NCI-H128 (cell line): ENCODE measurements around the gene PITX1.
"Not testable (repeated sequence)": the region's sequence is repeated elsewhere in the genome, so short reads cannot be mapped to it uniquely, and the experiment has no call there.

Experiments used
- DNase-seq: peaks from one replicate; lab custom pipeline; 2025; ENCODE audit not compliant: unreplicated experiment; lab: John Stamatoyannopoulos, UW

PITX1 gene

DNA sequence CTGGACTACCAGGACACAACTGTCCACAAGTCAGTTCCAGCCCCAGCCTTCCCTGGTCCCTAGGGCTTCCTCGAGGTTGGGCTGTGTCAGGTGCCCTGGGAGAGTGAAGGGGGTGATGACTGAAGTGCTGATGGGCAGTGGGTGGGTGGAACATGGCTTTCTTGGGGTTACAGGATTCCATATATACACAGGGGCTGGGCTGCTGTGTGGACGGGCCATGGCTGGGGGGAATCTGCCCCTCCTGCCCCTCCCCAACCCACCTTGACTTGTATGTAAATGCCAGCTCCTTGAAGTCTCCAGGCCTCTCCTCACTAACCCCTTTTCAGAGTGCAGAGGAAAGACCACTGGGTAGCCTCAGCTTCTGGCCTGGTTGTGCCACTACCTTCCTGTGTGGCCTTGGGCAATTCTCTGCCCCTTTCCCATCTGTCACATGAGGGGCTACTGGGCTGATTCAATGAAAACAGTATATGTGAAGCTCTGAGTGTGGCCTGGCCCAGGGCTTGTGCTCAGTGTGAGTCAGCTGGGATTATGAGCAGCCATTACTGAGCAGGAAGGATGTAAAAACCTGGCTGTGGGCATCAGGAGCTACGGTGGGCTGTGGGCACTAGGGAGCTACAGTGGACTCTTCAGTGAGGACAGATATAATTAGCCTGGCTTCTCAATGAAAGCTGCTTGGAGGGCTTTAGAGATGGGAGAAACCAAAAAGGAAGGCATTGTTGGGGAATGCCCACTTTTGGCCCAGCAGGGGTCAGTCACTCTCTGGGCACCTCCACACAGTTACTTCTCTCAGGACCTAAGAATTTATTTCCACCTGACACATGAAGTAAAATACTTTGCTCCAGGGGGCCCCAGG is 23.3 kb downstream of the PITX1 start:
- no peak for DNase-seq

DNA sequence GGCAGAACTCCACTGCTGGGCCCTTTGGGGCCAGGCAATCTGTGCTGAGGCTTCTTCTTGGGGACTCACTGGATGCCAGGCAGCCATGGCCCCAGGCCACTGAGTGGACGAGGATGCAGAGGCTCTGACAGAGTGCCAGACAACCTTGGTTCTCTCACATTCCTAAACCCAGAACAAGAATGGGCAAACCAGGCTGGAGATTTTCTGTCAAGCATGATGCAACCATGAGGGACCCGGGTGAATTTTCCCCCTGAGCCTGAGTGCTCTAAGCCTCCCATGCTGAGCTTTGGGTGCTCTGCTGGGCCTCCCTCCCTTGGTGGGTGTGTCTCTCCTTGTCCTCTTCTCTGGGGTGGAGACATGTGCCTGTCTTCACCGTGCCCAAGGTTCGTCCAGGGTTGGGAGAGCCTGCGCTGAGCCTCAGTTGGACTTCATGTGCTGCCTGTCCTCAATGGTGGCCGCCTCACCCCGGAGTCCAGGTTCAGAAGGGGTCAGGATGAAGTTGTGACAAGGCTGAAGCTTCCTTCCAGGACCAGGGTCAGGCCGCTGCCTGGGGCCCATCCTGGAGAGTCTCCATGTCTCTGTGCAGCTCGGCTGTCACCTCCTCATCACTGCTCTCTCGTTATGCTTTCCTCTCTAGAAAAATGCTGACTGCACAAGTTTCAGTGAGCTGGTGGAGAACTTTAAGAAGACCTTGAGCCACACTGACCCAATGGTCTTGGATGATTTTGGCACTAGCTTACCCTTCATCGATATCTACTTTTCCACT is 24.1 kb downstream of the PITX1 start:
- no peak for DNase-seq

DNA sequence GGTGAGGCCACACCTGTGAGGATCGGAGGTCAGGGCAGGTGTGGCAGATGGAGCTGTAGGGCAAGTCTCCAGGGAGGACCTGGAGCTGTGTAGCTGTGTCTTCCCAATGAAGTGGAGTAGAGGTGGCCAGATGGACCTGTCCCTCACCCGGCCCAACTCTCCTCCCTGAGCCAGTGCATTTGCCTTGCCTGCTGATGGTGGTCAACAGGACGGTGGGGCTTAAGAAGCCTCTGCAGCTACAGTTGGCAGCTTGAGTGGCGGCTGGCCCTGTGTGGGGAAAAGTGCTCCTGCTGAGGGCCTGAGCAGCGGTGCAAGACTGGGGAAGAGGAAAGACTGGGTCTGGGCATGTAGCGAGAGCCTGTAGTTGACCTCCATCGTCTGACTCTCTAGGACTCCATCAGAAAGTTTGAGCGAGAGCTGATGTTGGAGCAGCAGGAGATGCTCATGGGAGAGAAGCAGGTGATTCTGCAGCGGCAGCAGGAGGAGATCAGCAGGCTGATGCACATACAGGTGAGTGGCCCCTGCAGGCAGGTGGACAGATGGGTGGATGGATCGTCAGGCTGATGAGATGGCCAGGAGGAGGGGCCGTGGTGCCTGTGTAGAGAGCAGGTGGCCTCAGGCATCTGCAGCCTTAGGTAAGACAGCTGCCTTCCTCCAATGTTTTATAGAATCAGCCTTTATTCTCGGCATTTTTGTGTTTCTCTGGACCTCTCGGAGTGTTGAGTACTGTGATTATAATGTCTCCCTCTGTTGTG is 24.9 kb downstream of the PITX1 start:
- no peak for DNase-seq

DNA sequence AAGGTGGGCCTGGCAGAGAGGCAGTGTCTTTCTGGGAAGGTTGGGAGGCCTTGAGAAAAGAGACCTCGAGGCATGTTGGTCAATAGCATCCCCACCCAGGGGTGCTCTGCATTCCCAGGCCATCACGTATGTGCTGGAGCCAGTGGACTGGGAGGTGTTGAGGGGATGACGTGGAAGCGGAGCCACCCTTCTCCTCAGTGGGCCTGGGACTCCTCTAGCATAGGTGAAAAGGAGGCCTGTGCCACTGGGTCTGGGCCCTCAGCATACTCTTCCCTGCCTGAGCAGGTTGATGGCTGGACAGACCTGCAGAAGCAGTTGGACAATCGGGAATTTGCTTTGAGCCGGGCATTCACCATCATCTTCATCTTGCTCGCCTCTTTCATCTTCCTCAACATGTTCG is 25.5 kb downstream of the PITX1 start:
- no peak for DNase-seq

DNA sequence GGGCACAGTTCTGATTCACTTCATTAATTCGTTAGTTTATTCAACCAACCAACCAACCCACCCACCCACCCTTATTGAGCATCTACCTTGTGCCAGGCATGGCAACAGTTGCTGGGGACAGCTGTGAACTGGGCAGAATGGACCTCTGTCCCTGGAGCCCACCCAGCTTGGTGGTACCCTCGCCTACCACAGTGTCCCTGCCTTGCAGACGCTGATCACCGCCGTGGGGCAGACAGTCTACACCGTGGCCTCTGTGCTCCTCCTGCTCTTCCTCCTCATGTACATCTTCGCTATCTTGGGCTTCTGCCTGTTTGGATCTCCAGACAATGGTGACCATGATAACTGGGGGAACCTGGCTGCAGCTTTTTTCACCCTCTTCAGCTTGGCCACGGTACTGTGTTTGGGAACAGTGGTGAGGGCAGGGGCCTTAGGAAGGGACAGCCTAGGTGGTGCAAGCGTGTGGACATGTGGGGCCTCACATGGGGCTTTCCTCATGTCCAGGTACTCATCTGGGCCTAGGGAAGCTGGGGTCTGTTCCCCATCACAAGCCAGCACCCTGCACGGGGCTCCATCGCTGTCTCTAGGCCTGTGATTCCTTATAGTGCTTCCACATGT is 26.2 kb downstream of the PITX1 start:
- no peak for DNase-seq

DNA sequence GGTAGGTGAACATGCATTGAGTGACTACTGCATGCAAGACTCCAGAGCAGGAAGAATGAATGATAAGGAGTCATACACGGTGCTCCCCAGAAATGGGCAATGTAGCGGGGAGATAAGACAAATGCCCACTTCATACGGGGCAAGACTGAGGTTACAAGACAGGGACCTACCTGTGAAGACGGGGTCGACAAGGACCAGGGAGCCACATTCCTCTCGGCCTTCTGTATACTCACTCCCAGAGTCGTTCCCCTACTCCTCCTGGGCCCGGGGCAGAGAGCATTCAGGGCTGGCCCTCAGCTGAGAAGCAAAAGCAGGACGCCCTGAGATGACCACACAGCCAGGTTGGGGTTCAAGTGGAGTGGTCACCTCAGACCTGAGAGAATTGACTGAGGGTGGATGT is 26.7 kb downstream of the PITX1 start:
- DNase-seq: no peak

DNA sequence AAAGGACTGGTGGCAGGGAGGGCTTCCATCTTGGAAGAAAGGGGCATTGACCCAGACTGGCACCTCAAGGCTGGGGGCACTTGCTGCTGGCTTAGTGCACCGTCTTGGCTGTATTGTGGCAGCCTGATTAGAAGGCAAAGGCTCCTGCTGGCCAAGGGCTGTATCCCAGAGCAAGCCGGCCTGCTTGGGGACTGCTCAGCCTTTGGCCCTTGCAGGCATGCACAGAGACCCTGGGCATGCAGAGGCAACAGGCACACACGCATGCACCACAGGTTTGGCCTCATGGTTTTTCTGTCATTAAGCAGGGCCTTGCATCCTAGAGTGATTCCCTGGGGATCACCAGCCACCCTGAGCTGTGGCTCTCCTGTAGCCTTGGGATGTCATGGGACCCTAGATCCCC is 29.0 kb downstream of the PITX1 start:
- no peak for DNase-seq

DNA sequence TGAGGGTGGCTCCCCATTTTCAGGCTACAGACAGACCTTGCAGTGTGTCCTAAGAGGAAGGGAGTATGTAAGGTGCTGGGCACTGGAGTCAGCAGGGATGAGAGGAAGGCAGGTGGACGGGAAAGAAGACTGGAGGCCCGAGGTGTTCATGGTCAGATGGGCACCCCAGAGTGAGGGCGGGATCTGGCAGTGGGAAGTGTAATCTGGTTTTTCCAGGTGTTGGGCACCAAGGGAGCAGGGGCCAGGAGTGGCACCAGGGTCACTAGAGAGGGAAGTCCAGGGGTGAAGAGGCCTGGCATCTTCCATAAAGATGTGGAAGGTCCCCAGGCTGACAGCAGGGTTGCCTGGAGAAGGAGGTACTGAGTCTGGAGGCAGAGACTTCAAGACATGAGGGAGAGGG is 29.7 kb downstream of the PITX1 start:
- no peak for DNase-seq

DNA sequence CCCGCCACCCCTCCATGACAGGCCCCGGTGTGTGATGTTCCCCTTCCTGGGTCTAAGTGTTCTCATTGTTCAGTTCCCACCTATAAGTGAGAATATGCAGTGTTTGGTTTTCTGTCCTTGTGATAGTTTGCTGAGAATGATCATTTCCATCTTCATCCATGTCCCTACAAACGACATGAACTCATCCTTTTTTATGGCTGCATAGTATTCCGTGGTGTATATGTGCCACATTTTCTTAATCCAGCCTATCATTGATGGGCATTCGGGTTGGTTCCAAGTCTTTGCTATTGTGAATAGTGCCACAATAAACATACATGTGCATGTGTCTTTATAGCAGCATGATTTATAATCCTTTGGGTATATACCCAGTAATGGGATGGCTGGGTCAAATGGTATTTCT is 36.0 kb downstream of the PITX1 start:
- DNase-seq: not testable (repeated sequence)

DNA sequence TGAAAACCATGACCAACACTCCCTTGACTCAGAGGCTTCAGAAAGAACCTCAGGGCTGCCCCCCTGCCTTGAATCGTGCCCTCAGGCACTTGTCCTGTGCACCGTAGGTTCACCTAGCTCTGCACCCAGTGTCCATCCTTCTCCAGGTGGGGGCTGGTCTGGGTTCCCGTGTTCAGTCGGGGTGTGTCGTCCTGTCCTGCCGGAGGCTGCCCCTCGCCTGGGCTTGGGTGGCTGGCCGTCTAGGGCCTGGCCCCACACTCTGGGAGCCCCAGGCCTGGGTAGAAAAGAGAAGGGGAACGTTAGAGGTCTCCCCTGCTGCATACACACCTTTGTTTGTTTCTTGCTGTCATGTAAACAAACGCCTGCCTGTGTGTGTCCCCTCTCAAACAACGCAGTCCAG is 37.0 kb downstream of the PITX1 start:
- DNase-seq: no peak

DNA sequence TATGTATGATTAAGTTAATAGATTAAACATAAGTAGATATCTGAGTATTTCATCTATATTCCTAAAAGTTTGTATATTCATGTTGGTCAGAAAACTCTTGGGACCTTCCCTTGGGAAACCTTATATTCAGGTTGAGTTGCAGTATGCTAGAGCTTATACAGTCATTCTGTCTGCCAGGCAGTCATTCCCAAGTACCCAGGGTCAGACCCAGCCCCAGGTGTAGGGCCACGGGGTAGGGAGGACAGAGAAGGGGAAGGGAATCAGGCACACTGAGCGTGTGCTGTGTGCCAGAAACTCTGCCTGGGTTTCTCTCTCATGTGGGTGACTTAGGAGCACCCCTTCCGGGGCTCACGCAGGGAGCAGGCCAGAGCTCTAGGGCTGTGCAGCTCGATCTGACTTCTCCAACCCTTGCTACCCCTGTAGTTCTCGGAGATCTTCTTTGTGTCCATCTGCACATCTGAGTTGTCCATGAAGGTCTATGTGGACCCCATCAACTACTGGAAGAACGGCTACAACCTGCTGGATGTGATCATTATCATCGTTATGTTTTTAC is 38.1 kb downstream of the PITX1 start:
- no peak for DNase-seq

DNA sequence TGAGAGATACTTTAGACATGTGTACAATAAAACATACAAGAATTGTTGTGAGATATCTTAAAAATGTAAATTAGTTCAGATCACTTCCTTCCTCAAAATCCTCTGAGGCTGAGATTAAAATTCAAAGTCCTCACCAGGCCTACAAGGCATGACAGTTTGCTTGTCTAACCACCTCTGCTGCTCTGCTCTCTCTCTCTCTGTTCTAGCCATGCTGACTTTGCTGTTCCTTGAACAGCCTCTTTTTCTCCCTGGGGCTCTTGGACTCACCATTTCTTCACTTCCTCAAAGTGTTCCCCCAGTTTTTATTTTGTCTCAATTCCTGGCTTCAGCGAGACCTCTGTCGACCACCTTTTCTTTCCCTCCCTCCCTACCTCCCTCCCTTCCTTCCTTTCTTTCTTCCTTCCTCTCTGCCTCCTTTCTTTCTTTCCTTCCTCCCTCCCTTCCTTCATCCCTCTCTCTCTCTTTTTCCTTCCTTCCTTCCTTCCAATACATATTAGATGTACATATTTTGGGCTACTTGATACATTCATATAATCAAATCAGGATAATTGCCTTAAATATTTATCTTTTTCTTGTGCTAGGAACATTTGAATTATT is 39.4 kb downstream of the PITX1 start:
- DNase-seq: no peak

DNA sequence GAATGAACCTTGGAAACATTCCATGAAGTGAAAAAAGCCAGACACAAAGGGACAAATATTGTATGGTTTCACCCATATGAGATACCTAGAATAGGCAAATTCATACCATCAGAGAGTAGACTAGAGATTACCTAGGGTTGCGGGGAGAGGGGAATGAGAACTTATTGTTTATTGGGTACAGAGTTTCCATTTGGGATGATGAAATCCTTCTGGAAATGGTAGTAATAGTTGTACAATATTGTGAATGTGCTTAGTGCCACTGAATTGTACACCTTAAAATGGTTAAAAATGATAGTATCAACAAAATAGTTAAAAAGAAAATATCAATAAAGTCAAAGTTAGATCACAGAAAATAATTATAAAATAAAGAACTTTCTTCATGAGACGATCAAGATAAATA is 40.9 kb downstream of the PITX1 start:
- DNase-seq: no peak

DNA sequence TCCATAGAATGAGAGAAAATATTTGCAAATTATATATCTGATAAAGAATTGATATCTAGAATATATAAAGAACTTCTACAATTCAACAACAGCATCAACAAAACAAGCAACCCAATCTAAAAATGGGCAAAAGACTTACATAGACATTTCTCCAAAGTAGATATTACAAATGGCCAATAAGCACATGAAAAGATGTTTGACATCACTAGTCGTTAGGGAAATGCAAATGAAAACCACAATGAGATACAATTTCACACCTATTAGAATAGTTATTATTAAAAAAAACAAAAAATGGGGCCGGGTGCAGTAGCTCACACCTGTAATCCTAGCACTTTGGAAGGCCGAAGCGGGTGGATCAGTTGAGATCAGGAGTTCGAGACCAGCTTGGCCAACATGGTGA is 41.9 kb downstream of the PITX1 start:
- no peak for DNase-seq

DNA sequence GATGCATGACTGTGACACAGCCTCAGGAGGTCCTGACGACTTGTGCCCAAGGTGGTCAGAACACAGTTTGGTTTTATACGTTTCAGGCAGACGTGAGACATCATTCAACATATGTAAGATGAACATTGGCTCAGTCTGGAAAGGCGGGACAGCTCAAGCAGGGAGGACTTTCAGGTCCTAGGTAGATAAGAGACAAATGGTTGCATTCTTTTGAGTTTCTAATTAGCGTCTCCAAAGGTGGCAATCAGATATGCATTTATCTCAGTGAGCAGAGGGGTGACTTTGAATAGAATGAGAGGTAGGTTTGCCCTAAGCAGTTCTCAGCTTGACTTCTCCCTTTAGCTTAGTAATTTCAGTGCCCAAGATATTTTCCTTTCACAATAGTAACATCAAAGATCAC is 43.8 kb downstream of the PITX1 start:
- DNase-seq: not testable (repeated sequence)

DNA sequence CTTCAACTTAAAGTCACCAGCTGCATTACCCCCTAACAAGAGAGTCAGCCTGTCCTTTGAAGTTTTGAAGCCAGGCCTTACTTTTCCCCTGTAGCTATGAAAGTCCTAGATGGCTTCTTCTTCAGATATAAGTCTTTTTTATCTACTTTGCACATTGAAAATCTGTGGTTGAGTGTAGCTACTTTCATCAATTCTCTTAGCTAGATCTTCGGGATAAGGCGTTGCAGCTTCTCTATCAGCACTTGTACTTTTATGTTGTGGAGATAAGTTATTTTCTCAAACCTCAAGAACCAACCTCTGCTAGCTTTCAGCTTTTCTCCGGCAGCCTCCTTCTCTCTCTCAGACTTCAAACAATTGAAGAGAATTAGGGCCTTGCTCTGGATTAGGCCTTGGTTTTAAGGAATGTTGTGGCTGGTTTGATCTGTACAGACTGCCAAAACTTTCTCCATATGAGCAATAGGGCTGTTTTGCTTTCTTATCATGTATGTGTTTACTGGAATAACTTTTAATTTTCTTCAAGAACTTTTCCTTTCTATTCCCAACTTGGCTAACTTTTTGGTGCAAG is 44.7 kb downstream of the PITX1 start:
- DNase-seq: no peak

DNA sequence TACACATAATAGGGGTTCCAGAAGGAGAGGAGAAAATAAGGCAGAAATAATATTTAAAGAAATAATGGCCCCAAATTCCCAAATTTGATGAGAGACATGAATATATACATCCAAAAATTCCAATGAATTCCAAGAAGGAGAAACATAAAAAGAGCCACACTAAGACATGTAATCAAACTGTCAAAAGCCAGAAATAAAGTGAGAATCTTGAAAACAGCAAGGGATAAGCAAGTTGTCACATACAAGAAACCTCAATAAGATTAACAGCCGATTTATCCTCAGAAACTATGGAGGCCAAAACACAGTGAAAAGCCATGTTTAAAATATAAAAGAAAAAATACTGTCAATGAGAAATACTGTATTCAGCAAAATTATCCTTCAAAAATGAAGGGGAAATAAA is 51.8 kb downstream of the PITX1 start:
- DNase-seq: no peak

DNA sequence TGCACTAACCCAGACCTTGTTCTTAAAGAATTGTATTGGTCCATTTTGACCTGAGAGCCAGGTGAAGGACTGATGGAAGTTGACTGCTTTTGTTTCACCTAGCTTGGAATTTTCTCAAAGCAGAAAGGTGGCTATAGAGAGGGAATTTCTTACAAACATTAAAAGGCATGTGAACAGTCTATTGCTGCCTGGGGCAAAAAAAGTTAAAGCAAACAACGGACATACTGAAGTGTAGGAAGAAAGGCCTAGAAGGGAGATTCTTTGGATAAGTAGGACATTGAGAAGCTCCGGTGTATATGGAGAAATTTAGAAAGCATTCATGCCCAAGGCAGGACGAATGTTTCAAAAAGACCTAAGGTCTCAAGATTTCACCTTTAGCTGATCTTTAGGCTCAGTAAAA is 54.6 kb downstream of the PITX1 start:
- DNase-seq: no peak
